Measurements from ENCODE around the gene DCLK2.

Gene DCLK2

GRCh38 chr4:150135134-150135772 lies 57.0 kb downstream of the DCLK2 start:
- TF ChIP-seq YY1 (IDR thresholded peaks at IDR 0.05; ENCODE audit: low read depth), result no peak
- TF ChIP-seq USF1 (IDR thresholded peaks at IDR 0.05), result no peak
- TF ChIP-seq TEAD4 (IDR thresholded peaks at IDR 0.05), result no peak
- no peak for TF ChIP-seq ZBTB7A (IDR thresholded peaks at IDR 0.05; ENCODE audit: low read depth)
- TF ChIP-seq CREB1 (IDR thresholded peaks at IDR 0.05; ENCODE audit: low read depth), result no peak
- no peak for TF ChIP-seq FOXM1 (IDR thresholded peaks at IDR 0.05; ENCODE audit: borderline replicate concordance, low read depth)
- no peak for TF ChIP-seq TAF1 (IDR thresholded peaks at IDR 0.05; ENCODE audit: low read depth)
- no peak for TF ChIP-seq CEBPB (IDR thresholded peaks at IDR 0.05)
- TF ChIP-seq RAD21 (IDR thresholded peaks at IDR 0.05; ENCODE audit: low read depth), result no peak
- TF ChIP-seq REST (IDR thresholded peaks at IDR 0.05; ENCODE audit: low read depth), result no peak
- no peak for TF ChIP-seq EP300 (IDR thresholded peaks at IDR 0.05; ENCODE audit: borderline replicate concordance)
- TF ChIP-seq MAX (IDR thresholded peaks at IDR 0.05), result no peak
- TF ChIP-seq TCF12 (IDR thresholded peaks at IDR 0.05; ENCODE audit: low read depth), result no peak
- TF ChIP-seq NFIC (IDR thresholded peaks at IDR 0.05), result no peak
- TF ChIP-seq EGR1 (IDR thresholded peaks at IDR 0.05), result no peak

- TF ChIP-seq CEBPB (IDR thresholded peaks at IDR 0.05), result no peak
- no peak for TF ChIP-seq EP300 (IDR thresholded peaks at IDR 0.05; ENCODE audit: borderline replicate concordance)
- TF ChIP-seq TCF12 (IDR thresholded peaks at IDR 0.05; ENCODE audit: low read depth), result no peak
- TF ChIP-seq NFIC (IDR thresholded peaks at IDR 0.05), result no peak
- no peak for TF ChIP-seq USF1 (IDR thresholded peaks at IDR 0.05)
- TF ChIP-seq FOXM1 (IDR thresholded peaks at IDR 0.05; ENCODE audit: borderline replicate concordance, low read depth), result no peak
- TF ChIP-seq RAD21 (IDR thresholded peaks at IDR 0.05; ENCODE audit: low read depth), result no peak
- TF ChIP-seq CREB1 (IDR thresholded peaks at IDR 0.05; ENCODE audit: low read depth), result no peak
- TF ChIP-seq TAF1 (IDR thresholded peaks at IDR 0.05; ENCODE audit: low read depth), result no peak
- no peak for TF ChIP-seq MAX (IDR thresholded peaks at IDR 0.05)
- no peak for TF ChIP-seq REST (IDR thresholded peaks at IDR 0.05; ENCODE audit: low read depth)
- no peak for TF ChIP-seq EGR1 (IDR thresholded peaks at IDR 0.05)
- TF ChIP-seq YY1 (IDR thresholded peaks at IDR 0.05; ENCODE audit: low read depth), result no peak
- TF ChIP-seq ZBTB7A (IDR thresholded peaks at IDR 0.05; ENCODE audit: low read depth), result no peak
- no peak for TF ChIP-seq TEAD4 (IDR thresholded peaks at IDR 0.05)
These were observed 57.8 kb downstream of the DCLK2 start for GRCh38 chr4:150136036-150136435.

- TF ChIP-seq EP300 (IDR thresholded peaks at IDR 0.05; ENCODE audit: borderline replicate concordance), result no peak
- no peak for TF ChIP-seq ZBTB7A (IDR thresholded peaks at IDR 0.05; ENCODE audit: low read depth)
- TF ChIP-seq REST (IDR thresholded peaks at IDR 0.05; ENCODE audit: low read depth), result no peak
- no peak for TF ChIP-seq EGR1 (IDR thresholded peaks at IDR 0.05)
- no peak for TF ChIP-seq MAX (IDR thresholded peaks at IDR 0.05)
- no peak for TF ChIP-seq TCF12 (IDR thresholded peaks at IDR 0.05; ENCODE audit: low read depth)
- TF ChIP-seq CEBPB (IDR thresholded peaks at IDR 0.05), result no peak
- no peak for TF ChIP-seq TEAD4 (IDR thresholded peaks at IDR 0.05)
- TF ChIP-seq YY1 (IDR thresholded peaks at IDR 0.05; ENCODE audit: low read depth), result no peak
- no peak for TF ChIP-seq RAD21 (IDR thresholded peaks at IDR 0.05; ENCODE audit: low read depth)
- no peak for TF ChIP-seq FOXM1 (IDR thresholded peaks at IDR 0.05; ENCODE audit: borderline replicate concordance, low read depth)
- no peak for TF ChIP-seq NFIC (IDR thresholded peaks at IDR 0.05)
- TF ChIP-seq USF1 (IDR thresholded peaks at IDR 0.05), result no peak
- no peak for TF ChIP-seq CREB1 (IDR thresholded peaks at IDR 0.05; ENCODE audit: low read depth)
- no peak for TF ChIP-seq TAF1 (IDR thresholded peaks at IDR 0.05; ENCODE audit: low read depth)
These were observed 58.2 kb downstream of the DCLK2 start for GRCh38 chr4:150136481-150136880.
